Liver (tissue), 9 donors: ENCODE measurements around the gene CES4A. TPM values are rescaled to one million over a fixed set of nuclear protein-coding genes. Genes with fewer than 3 reads are reported as not detected.

Source experiments
- DNase-seq: peaks from one replicate; pipeline ENCODE4 v3.0.0-alpha.2; 2017; ENCODE audit warnings: low spot score
- H3K27ac ChIP-seq, 2 donors: one replicate each; pipeline ENCODE4 v1.7.0; 2013; ENCODE audit warnings: inconsistent platforms in 2 of 2, low read length in 2 of 2, control low read depth in 1 of 2, low read depth in 1 of 2, mild to moderate bottlenecking in 1 of 2
- H3K27me3 ChIP-seq, 4 donors: one replicate each; pipeline versions ENCODE4 v1.6.1 to v1.7.0; 2013; ENCODE audit warnings: low read length in 3 of 4, inconsistent platforms in 1 of 4, mild to moderate bottlenecking in 1 of 4, moderate library complexity in 1 of 4; ENCODE audit not compliant: control insufficient read depth in 4 of 4, insufficient read depth in 4 of 4
- H3K36me3 ChIP-seq, 4 donors: one replicate each; pipeline versions ENCODE4 v1.6.1 to v1.7.0; 2013; ENCODE audit warnings: low read length in 3 of 4, mild to moderate bottlenecking in 3 of 4, low read depth in 1 of 4, moderate library complexity in 1 of 4; ENCODE audit not compliant: control insufficient read depth in 4 of 4, insufficient read depth in 3 of 4
- H3K4me1 ChIP-seq, 4 donors: one replicate each; pipeline versions ENCODE4 v1.6.1 to v1.7.0; 2013; ENCODE audit warnings: low read length in 3 of 4, mild to moderate bottlenecking in 3 of 4, moderate library complexity in 1 of 4; ENCODE audit not compliant: control insufficient read depth in 4 of 4, insufficient read depth in 4 of 4
- H3K4me3 ChIP-seq, 3 donors: one replicate each; pipeline versions ENCODE4 v1.6.1 to v1.7.0; 2013; ENCODE audit warnings: low read length in 3 of 3, control low read depth in 1 of 3, low read depth in 1 of 3, mild to moderate bottlenecking in 1 of 3
- H3K9ac ChIP-seq, 2 donors: one replicate each; pipeline ENCODE4 v1.7.0; 2013; ENCODE audit warnings: low read length in 2 of 2, mild to moderate bottlenecking in 2 of 2, moderate library complexity in 2 of 2, control low read depth in 1 of 2, low read depth in 1 of 2
- H3K9me3 ChIP-seq, 4 donors: one replicate each; pipeline versions ENCODE4 v1.6.1 to v1.7.0; 2013; ENCODE audit warnings: low read length in 3 of 4; ENCODE audit not compliant: control insufficient read depth in 4 of 4
- ATF3 ChIP-seq: IDR thresholded peaks from 2 replicates; pipeline ENCODE4 v1.6.1; 2016; ENCODE audit warnings: antibody characterized with exemption
- CTCF ChIP-seq: fragments of 150-350 bp; IDR thresholded peaks from 2 replicates; pipeline ENCODE4 v1.5.1; 2017; ENCODE audit warnings: improper control_type of control experiment, low read depth, low read length; ENCODE audit not compliant: missing input control
- EGR1 ChIP-seq, 2 donors: IDR thresholded peaks; 2 replicates each; pipeline ENCODE4 v1.6.1; 2016 to 2018; ENCODE audit warnings: antibody characterized with exemption in 2 of 2, low read depth in 2 of 2
- FOXA1 ChIP-seq: IDR thresholded peaks from 2 replicates; pipeline ENCODE4 v1.6.1; 2016; ENCODE audit warnings: antibody characterized with exemption
- FOXA2 ChIP-seq: IDR thresholded peaks from 2 replicates; pipeline ENCODE4 v1.6.1; 2016; ENCODE audit warnings: antibody characterized with exemption
- GABPA ChIP-seq, 2 donors: IDR thresholded peaks in 1 of 2; conservative IDR thresholded peaks in 1 of 2; 2 replicates each; pipeline ENCODE4 v1.6.1; 2016; ENCODE audit warnings: antibody characterized with exemption in 2 of 2, mild to moderate bottlenecking in 1 of 2, moderate library complexity in 1 of 2
- HNF4A ChIP-seq, 2 donors: conservative IDR thresholded peaks; 2 replicates each; pipeline ENCODE4 v1.6.1; 2016; ENCODE audit warnings: antibody characterized with exemption in 2 of 2, mild to moderate bottlenecking in 2 of 2
- HNF4G ChIP-seq: IDR thresholded peaks from 2 replicates; pipeline ENCODE4 v1.6.1; 2016; ENCODE audit warnings: antibody characterized with exemption
- JUND ChIP-seq, 2 donors: IDR thresholded peaks; 2 replicates each; pipeline ENCODE4 v1.6.1; 2016; ENCODE audit warnings: antibody characterized with exemption in 2 of 2
- NR2F2 ChIP-seq: IDR thresholded peaks from 2 replicates; pipeline ENCODE4 v1.6.1; 2016; ENCODE audit warnings: antibody characterized with exemption
- RAD21 ChIP-seq, 2 donors: IDR thresholded peaks; 2 replicates each; pipeline ENCODE4 v1.6.1; 2016; ENCODE audit warnings: antibody characterized with exemption in 2 of 2, mild to moderate bottlenecking in 2 of 2
- REST ChIP-seq: IDR thresholded peaks from 2 replicates; pipeline ENCODE4 v1.6.1; 2016; ENCODE audit warnings: antibody characterized with exemption, mild to moderate bottlenecking
- RXRA ChIP-seq, 2 donors: IDR thresholded peaks; 2 replicates each; pipeline ENCODE4 v1.6.1; 2017 to 2018; ENCODE audit warnings: antibody characterized with exemption in 2 of 2, mild to moderate bottlenecking in 1 of 2
- SP1 ChIP-seq: IDR thresholded peaks from 2 replicates; pipeline ENCODE4 v1.6.1; 2018; ENCODE audit warnings: antibody characterized with exemption, mild to moderate bottlenecking
- TAF1 ChIP-seq: conservative IDR thresholded peaks from 2 replicates; pipeline ENCODE4 v1.6.1; 2016; ENCODE audit warnings: antibody characterized with exemption, mild to moderate bottlenecking
- YY1 ChIP-seq: IDR thresholded peaks from 2 replicates; pipeline ENCODE4 v1.6.1; 2016; ENCODE audit warnings: antibody characterized with exemption, mild to moderate bottlenecking
- WGBS: extraction: QIAGEN DNeasy Blood & Tissue Kit; methylation state at CpG from one replicate; pipeline ENCODE4 v1.1.7; 2013; 5-methylcytosine and 5-hydroxymethylcytosine counted together
- polyA plus RNA-seq, 2 donors: library from polyadenylated mRNA; stranded (reverse) in 1 of 2; unstranded in 1 of 2; fragments of 200-250 nt in 1 of 2; fragments of >200 nt in 1 of 2; fragmentation: Nextera tagmentation in 1 of 2; extraction: Ambion mirVana in 1 of 2; gene quantifications; one replicate each; pipeline versions ENCODE4 v1.2.1 to v1.2.3, GENCODE V29; 2013 to 2015
- total RNA-seq, 2 donors: library from RNA; depleted of rRNA; stranded (reverse); fragments of >200 nt; gene quantifications; one replicate each; pipeline ENCODE4 v1.2.3, GENCODE V29; 2014
- TF ChIP-seq, protein P1 (sequence below): IDR thresholded peaks from 2 replicates; pipeline ENCODE4 v1.6.1; 2016; ENCODE audit warnings: antibody characterized with exemption
- TF ChIP-seq, protein P2 (sequence below): IDR thresholded peaks from 2 replicates; pipeline ENCODE4 v1.6.1; 2016; ENCODE audit warnings: antibody characterized with exemption
- donor health status: healthy.
- donor health status: healthy.
- donor health status: healthy.
- donor health status: healthy.
- donor health status: healthy.

Gene CES4A
- total and polyA plus RNA-seq, 4 donors, result 1.6 to 20.5 (median 11.3) TPM

DNA sequence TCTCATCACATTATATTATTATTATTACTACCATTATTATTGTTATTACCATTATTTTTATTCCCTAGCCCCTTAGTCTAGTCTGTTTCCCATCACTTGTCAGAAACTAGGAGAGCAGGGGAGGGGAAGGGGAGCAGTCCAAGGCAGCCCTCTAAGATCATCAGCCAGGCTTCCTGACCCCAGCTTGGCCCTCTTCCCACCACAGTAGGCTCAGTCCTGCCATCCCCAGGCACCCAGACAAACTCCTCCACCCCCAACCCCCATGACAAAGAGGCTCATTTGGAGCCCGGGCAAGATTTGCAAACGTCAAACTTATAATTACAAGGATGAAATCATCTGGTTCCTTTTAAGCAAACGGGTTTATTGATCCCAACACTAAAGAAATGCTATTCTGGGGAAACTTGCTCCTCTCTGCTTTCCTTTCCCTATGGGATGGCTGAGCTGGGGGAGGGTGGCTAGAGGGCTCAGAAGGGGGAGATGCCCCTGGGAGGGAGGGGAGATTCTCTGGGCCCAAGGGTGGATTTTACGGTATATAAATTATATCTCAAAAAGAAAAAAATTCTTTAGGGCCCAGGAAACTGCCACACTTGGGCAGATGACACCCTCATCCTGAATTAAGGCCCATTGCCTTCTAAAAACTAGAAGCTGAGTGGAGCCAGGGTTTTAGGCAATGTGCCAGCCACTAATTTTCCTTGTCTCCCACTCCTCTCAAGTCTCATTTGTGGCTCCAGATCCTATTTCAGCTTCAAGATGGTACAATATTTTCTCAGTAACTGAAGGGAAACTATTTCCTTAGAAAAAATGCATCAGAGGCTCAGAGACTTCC, 36.2 kb downstream of the CES4A start:
- TF ChIP-seq JUND (IDR thresholded peaks at IDR 0.05), result no peak
- Histone ChIP-seq H3K9me3 (no peaks in the 10 kb centered on the region), H3K4me3 (no peak overlapping the region), H3K27ac (no peak overlapping the region), H3K36me3 (no peaks in the 10 kb centered on the region), H3K4me1 (peaks cover 2 to 6% (median 4%) of the 10 kb centered on the region in 4 donors), H3K9ac (no peak overlapping the region), H3K27me3 (no peaks in the 10 kb centered on the region)
- no peak for DNase-seq
- WGBS, result 74% methylated on average over 4 of the region's 4 CpGs

- Histone ChIP-seq H3K36me3 (no peaks in the 10 kb centered on the region), H3K9me3 (no peaks in the 10 kb centered on the region), H3K27ac (no peak overlapping the region), H3K4me3 (no peak overlapping the region), H3K4me1 (peaks cover 2 to 8% (median 6%) of the 10 kb centered on the region in 4 donors), H3K27me3 (no peaks in the 10 kb centered on the region), H3K9ac (no peak overlapping the region)
- DNase-seq, result no peak
- TF ChIP-seq RXRA (IDR thresholded peaks at IDR 0.05) (no peak), CTCF (no peak), HNF4G (no peak), HNF4A (conservative IDR thresholded peaks at IDR 0.05) (peak in 1 of 2 donors; percentile 10)
Observed at GRCh38 chr16:67025210-67025550, 36.8 kb downstream of the CES4A start.

DNA sequence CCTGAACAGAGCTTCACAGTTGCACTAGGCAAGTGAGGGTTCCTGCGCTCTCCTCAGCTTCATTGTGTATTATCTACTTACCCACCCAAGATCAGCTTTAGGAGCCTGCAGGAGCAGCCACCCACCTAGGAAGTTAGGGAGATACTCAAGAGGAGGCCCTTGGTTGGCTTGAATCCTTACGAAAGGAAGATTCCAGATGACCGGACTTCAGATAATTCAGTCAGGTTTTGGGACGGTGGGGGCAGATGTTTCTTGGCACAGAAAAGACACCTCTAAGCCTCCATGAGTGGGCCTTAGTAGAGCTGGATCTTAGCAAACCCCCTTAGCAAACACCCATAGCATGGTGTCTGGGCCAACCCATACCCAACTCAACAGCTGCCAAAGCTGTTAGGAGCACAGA, 38.2 kb downstream of the CES4A start:
- Histone ChIP-seq H3K36me3 (no peaks in the 10 kb centered on the region), H3K4me3 (no peak overlapping the region), H3K9me3 (no peaks in the 10 kb centered on the region), H3K27ac (no peak overlapping the region), H3K9ac (no peak overlapping the region), H3K27me3 (no peaks in the 10 kb centered on the region), H3K4me1 (peaks cover 6 to 13% (median 10%) of the 10 kb centered on the region in 4 donors)
- DNase-seq, result no peak
- WGBS, result 96% methylated on average over 4 of the region's 4 CpGs
- TF ChIP-seq GABPA (IDR thresholded peaks at IDR 0.05 in 1 of 2, conservative IDR thresholded peaks at IDR 0.05 in 1 of 2), result no peak
- TF ChIP-seq FOXA1, result no peak
- TF ChIP-seq RXRA (IDR thresholded peaks at IDR 0.05), result no peak
- TF ChIP-seq JUND (IDR thresholded peaks at IDR 0.05), result no peak
- no peak for TF ChIP-seq FOXA2
- TF ChIP-seq HNF4A (conservative IDR thresholded peaks at IDR 0.05), result no peak
- TF ChIP-seq SP1, result no peak
- TF ChIP-seq, protein P1, sequence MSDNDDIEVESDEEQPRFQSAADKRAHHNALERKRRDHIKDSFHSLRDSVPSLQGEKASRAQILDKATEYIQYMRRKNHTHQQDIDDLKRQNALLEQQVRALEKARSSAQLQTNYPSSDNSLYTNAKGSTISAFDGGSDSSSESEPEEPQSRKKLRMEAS, result no peak
- no peak for TF ChIP-seq TAF1
- TF ChIP-seq REST, result no peak
- TF ChIP-seq RAD21 (IDR thresholded peaks at IDR 0.05), result no peak
- TF ChIP-seq EGR1 (IDR thresholded peaks at IDR 0.05; ENCODE audit: low read depth in 2 of 2), result no peak
- TF ChIP-seq, protein P2, sequence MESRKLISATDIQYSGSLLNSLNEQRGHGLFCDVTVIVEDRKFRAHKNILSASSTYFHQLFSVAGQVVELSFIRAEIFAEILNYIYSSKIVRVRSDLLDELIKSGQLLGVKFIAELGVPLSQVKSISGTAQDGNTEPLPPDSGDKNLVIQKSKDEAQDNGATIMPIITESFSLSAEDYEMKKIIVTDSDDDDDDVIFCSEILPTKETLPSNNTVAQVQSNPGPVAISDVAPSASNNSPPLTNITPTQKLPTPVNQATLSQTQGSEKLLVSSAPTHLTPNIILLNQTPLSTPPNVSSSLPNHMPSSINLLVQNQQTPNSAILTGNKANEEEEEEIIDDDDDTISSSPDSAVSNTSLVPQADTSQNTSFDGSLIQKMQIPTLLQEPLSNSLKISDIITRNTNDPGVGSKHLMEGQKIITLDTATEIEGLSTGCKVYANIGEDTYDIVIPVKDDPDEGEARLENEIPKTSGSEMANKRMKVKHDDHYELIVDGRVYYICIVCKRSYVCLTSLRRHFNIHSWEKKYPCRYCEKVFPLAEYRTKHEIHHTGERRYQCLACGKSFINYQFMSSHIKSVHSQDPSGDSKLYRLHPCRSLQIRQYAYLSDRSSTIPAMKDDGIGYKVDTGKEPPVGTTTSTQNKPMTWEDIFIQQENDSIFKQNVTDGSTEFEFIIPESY, result no peak
- no peak for TF ChIP-seq ATF3
- TF ChIP-seq YY1, result no peak
- no peak for TF ChIP-seq NR2F2
- TF ChIP-seq HNF4G, result no peak
